ENCODE results near the gene ARMC7. TPM values are rescaled to one million over a fixed set of nuclear protein-coding genes. Genes with fewer than 3 reads are reported as not detected.

The ARMC7 gene
- total and polyA plus RNA-seq, 2 donors (not counting 1 experiment from before 2014, with no cell fraction given) = 3.1 to 5.9 TPM

DNA sequence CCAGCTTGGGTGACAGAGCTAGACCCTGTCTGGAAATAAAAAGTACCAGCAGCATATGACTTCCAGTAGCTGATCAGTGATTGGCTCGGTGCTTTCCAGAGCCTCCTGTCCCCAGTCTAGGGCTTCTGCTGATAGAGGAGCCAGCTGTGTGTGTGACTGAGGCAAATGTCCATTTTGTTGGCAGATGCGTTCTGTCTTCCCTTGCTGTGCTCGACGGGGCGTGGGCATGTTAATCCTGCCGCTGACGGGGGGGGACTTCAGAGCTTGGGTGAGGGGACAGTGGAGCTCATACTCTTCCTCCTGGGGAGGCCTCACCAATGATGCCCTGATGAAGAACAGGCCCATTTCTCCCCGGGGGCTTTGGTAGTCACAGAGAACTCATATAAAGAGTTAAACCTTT lies 48.2 kb upstream of the ARMC7 start:
- Histone ChIP-seq H3K79me2 (ENCODE audit: control insufficient read depth, insufficient read depth, low read length) (no peaks in the 10 kb centered on the region), H2AFZ (ENCODE audit: low read length) (no peak overlapping the region), H3K4me1 (ENCODE audit: control insufficient read depth, extremely low read depth, insufficient read depth, low read length) (no peaks in the 10 kb centered on the region), H4K20me1 (ENCODE audit: control insufficient read depth, extremely low read depth, insufficient read depth, low read length) (no peaks in the 10 kb centered on the region), H3K27me3 (ENCODE audit: control insufficient read depth, insufficient read depth, low read length) (no peaks in the 10 kb centered on the region), H3K27ac (ENCODE audit: insufficient read depth, low read length) (no peak overlapping the region), H3K4me2 (ENCODE audit: extremely low read depth, insufficient read depth, low read length) (no peak overlapping the region), H3K9me3 (ENCODE audit: control insufficient read depth, insufficient read depth, low read depth, low read length) (no peaks in the 10 kb centered on the region), H3K9ac (ENCODE audit: insufficient read depth, low read length) (no peak overlapping the region), H3K36me3 (ENCODE audit: control insufficient read depth, insufficient read depth, low read length) (peaks cover 22% of the 10 kb centered on the region), H3K4me3 (replicated peaks in 1 of 4; ENCODE audit: control extremely low read depth in 1 of 4, insufficient read depth in 1 of 4, low read depth in 3 of 4, low read length in 4 of 4) (no peak overlapping the region)
- TF ChIP-seq, protein P1, sequence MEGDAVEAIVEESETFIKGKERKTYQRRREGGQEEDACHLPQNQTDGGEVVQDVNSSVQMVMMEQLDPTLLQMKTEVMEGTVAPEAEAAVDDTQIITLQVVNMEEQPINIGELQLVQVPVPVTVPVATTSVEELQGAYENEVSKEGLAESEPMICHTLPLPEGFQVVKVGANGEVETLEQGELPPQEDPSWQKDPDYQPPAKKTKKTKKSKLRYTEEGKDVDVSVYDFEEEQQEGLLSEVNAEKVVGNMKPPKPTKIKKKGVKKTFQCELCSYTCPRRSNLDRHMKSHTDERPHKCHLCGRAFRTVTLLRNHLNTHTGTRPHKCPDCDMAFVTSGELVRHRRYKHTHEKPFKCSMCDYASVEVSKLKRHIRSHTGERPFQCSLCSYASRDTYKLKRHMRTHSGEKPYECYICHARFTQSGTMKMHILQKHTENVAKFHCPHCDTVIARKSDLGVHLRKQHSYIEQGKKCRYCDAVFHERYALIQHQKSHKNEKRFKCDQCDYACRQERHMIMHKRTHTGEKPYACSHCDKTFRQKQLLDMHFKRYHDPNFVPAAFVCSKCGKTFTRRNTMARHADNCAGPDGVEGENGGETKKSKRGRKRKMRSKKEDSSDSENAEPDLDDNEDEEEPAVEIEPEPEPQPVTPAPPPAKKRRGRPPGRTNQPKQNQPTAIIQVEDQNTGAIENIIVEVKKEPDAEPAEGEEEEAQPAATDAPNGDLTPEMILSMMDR (conservative IDR thresholded peaks at IDR 0.05 in 1 of 2, IDR thresholded peaks at IDR 0.05 in 1 of 2; ENCODE audit: low read depth in 1 of 2, low read length in 2 of 2) = no peak
- no peak for TF ChIP-seq EZH2 (IDR thresholded peaks at IDR 0.05; ENCODE audit: low read length, missing control alignments)
- DNase-seq (ENCODE audit: low read depth in 2 of 2) = no peak

- TF ChIP-seq, protein P1 (conservative IDR thresholded peaks at IDR 0.05 in 1 of 2, IDR thresholded peaks at IDR 0.05 in 1 of 2; ENCODE audit: low read depth in 1 of 2, low read length in 2 of 2) = no peak
- no peaks in the 10 kb centered on the region for H3K9me3 ChIP-seq (ENCODE audit: control insufficient read depth, insufficient read depth, low read depth, low read length)
- no peak overlapping the region for H2AFZ ChIP-seq (ENCODE audit: low read length)
- no peaks in the 10 kb centered on the region for H3K79me2 ChIP-seq (ENCODE audit: control insufficient read depth, insufficient read depth, low read length)
- no peaks in the 10 kb centered on the region for H4K20me1 ChIP-seq (ENCODE audit: control insufficient read depth, extremely low read depth, insufficient read depth, low read length)
- peaks cover 22% of the 10 kb centered on the region for H3K36me3 ChIP-seq (ENCODE audit: control insufficient read depth, insufficient read depth, low read length)
- H3K27me3 ChIP-seq (ENCODE audit: control insufficient read depth, insufficient read depth, low read length) = no peaks in the 10 kb centered on the region
- no peak for DNase-seq (ENCODE audit: low read depth in 2 of 2)
- H3K4me1 ChIP-seq (ENCODE audit: control insufficient read depth, extremely low read depth, insufficient read depth, low read length) = no peaks in the 10 kb centered on the region
- no peak overlapping the region for H3K27ac ChIP-seq (ENCODE audit: insufficient read depth, low read length)
- no peak overlapping the region for H3K9ac ChIP-seq (ENCODE audit: insufficient read depth, low read length)
- no peak overlapping the region for H3K4me3 ChIP-seq (replicated peaks in 1 of 4; ENCODE audit: control extremely low read depth in 1 of 4, insufficient read depth in 1 of 4, low read depth in 3 of 4, low read length in 4 of 4)
- H3K4me2 ChIP-seq (ENCODE audit: extremely low read depth, insufficient read depth, low read length) = no peak overlapping the region
Observed at GRCh38 chr17:75063201-75063600, 46.6 kb upstream of the ARMC7 start.

GRCh38 chr17:75063626-75064025 lies 46.1 kb upstream of the ARMC7 start:
- Histone ChIP-seq H3K4me1 (ENCODE audit: control insufficient read depth, extremely low read depth, insufficient read depth, low read length) (no peaks in the 10 kb centered on the region), H3K4me3 (replicated peaks in 1 of 4; ENCODE audit: control extremely low read depth in 1 of 4, insufficient read depth in 1 of 4, low read depth in 3 of 4, low read length in 4 of 4) (no peak overlapping the region), H3K36me3 (ENCODE audit: control insufficient read depth, insufficient read depth, low read length) (peaks cover 22% of the 10 kb centered on the region), H3K79me2 (ENCODE audit: control insufficient read depth, insufficient read depth, low read length) (no peaks in the 10 kb centered on the region), H2AFZ (ENCODE audit: low read length) (no peak overlapping the region), H3K9me3 (ENCODE audit: control insufficient read depth, insufficient read depth, low read depth, low read length) (no peaks in the 10 kb centered on the region), H3K4me2 (ENCODE audit: extremely low read depth, insufficient read depth, low read length) (no peak overlapping the region), H3K27ac (ENCODE audit: insufficient read depth, low read length) (no peak overlapping the region), H3K9ac (ENCODE audit: insufficient read depth, low read length) (no peak overlapping the region), H3K27me3 (ENCODE audit: control insufficient read depth, insufficient read depth, low read length) (no peaks in the 10 kb centered on the region), H4K20me1 (ENCODE audit: control insufficient read depth, extremely low read depth, insufficient read depth, low read length) (no peaks in the 10 kb centered on the region)
- TF ChIP-seq, protein P1 (conservative IDR thresholded peaks at IDR 0.05 in 1 of 2, IDR thresholded peaks at IDR 0.05 in 1 of 2; ENCODE audit: low read depth in 1 of 2, low read length in 2 of 2) = no peak
- DNase-seq (ENCODE audit: low read depth in 2 of 2) = no peak
